Hematopoietic multipotent progenitor cell treated with erythropoietin and hydrocortisone succinate and interleukin-3 and kit ligand, for 4 days (in vitro differentiated cells): ENCODE measurements around the gene SLFN12L.
"Not testable (repeated sequence)": the region's sequence is repeated elsewhere in the genome, so short reads cannot be mapped to it uniquely, and the experiment has no call there.

Experiments used
- DNase-seq: peaks from one replicate; pipeline ENCODE4 v3.0.0-alpha.2; 2015

Gene SLFN12L

DNA sequence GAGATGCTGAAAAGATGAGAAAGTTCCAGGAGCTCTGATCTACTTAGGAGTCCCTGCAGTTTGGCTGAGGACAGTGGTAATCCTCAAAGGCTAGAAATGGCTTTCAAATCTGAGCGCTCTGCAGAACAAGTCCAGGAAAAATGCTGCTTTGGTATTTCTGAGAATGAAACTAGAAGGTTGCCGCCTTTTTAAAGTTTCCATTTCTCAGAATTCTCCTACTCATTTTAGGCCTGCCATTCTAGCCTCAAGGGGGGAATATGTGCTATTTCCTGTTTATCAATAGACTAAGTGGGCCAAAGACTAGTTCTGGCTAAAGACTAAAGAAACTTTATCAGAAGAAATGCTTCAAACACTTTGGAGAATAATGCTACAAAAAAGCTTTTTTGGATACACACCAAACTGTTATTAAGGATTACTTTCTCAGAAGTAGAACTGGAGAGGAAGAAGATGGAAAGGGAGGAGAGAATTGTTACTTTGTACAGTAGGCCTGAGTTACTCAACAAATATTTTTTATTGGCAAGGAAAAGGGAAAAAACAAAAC lies at the start of gene SLFN12L:
TSS of gene SLFN12L (minus strand) at position 78 of the 541 bp plus-strand sequence. CDS start 15,314 bp downstream, outside the sequence.
- peak; percentile 67 for DNase-seq

DNA sequence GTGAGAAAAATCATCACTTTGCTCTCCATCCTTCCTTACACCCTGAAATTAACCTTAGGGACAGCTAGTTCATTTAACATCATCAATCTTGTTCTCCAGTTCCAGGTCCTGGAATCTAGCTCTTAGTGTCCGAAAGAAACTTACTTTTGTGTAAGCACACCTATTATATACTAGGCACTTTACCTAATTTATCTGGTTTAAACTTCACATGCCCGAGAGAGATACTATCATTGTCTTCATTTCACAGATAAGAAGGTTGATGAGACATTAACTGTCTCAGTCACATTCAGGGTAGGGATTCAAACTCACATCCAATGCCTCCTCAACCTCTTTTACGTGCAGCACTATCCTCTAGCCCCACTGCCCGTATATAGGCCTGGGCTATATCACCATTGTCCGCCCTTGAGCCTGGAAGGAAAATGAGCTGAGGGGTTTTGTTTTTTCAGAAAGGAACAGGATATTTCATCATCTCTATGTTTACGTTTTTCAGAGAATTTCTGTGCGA lies 49.1 kb upstream of the SLFN12L start:
- DNase-seq: no peak

DNA sequence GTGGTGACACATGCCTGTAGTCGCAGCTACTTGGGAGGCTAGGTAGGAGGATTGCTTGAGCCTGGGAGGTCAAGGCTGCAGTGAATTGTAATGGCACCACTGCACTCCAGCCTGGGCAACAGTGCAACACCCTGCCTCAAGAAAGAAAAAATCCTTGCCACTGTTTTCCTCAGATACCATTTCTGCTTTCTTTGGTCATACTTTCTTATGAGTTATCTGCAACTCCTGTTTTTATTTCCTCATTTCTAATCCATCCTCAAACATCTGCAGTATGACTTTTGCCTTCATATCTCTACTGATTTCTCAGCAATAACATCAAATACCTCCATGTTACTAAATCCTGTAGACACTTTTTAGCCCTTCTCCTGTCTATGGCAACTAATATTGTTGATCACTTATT lies 46.6 kb upstream of the SLFN12L start:
- DNase-seq: peak; percentile 36

DNA sequence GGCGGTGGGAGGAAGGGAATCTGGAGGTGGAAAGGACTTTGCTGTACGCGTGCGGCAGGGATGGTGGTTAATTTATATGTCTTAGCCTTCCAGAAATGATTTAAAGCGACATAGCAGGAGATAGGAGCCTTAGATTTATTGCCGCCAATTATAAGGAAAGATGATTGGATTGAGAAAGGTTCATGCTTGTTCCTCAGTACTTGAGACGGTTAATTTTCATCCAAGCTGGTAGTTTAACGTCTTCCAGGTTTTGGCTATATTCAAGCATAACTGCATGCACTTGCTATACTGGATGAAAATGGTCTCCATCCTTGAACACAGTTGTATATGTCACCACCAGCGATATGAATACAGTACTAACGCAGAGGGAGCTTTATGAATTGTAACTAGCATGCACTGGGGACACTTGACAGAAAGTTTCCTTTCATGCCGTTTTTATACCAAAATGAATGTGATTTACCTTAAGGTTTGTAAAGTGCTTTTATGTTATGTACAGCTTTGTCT lies 41.5 kb upstream of the SLFN12L start:
- peak; percentile 36 for DNase-seq

DNA sequence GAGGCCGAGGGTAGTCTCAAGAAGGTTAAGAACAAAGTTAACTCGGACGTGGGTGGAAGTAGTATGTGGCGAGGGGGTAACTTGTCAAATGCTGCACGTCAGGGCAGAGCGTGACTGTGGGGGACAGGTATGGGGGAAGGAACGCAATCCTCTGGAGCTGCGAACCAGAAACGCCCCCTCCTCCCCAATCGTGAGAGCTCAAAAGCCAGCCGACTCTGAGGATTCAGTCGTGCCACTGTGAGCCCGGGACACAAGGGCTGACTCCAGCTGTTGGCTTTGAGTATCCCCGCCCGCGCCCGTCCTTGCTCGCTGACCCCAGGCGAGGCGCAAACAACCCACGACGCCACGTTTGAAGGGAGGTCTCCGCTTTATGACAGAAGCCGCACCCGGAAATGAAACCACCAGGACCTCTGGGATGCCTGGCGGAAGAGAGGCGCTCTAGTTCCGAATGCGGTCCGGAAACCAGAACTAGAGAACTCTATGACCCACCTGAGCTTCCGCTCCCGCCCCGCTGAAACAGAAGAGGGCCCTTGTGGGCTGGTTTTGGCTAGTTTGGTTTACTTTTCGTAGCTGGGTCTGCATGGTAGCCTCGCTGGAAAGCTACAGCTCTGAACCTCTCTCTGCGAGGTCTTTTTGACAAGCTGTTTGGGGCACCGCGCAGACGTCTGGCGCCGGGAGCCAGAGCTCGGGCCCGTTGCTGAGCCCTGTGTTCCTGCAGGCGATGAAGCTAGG lies 40.9 kb upstream of the SLFN12L start, which contains the start of gene PEX12:
TSS of gene PEX12 (minus strand) at position 375 of the 732 bp plus-strand sequence. CDS start 550 bp downstream, outside the sequence.
- DNase-seq: peak; percentile 98

DNA sequence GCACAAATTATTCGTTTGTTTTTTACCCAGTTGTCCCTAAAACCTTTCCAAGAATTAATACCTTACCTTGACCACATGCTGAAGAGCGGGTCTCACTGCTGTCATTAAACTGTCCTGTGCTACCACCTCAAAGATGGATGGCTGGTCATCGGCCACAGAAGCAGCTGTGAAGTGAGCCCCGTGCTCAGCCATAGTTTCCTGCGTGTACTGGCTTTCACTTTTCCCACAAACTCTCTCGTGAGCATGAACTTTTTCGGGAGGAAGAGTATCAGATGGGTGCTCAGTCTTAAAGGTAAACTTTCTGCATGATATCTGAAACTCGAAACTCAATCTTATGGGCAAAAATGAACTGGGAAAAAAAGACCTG lies 40.3 kb upstream of the SLFN12L start:
- DNase-seq: peak; percentile 27

DNA sequence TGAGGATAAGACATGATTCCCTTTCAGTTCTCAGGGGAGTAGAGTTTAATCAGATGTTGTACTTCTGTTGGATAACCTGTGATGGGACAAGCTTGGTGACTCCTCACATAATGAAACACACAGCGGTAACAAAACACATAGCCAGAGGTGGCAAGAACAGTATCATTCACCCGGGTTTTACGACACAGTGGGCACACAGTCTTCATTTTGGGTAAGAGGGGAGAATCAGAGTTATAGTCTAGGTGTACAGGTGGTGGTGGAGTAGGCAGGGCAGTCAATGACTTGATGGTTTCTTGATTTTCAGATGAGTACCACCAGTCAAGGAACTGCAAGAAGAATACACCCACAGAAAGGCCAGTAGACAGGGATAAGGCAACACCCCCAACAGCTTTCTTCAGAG lies 38.3 kb upstream of the SLFN12L start:
- no peak for DNase-seq

DNA sequence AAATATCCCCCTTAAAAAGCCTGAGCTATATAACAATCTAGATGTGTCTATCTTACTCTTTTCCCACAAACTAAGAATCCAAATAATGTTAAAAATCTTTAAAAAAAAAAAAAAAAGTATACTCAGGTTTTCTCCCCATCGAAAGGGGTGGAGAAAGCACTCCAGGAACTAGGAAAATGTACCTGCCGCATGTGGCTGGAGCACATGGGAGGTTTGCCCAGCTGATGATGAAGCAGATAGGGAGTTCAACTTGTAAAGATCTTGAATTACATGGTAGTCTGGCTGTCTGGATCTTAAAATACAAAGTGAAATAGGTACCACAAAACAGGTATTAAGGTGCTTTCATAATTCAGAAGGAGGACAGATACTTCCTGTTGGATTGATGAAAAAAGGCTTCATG lies 31.9 kb upstream of the SLFN12L start:
- no peak for DNase-seq

DNA sequence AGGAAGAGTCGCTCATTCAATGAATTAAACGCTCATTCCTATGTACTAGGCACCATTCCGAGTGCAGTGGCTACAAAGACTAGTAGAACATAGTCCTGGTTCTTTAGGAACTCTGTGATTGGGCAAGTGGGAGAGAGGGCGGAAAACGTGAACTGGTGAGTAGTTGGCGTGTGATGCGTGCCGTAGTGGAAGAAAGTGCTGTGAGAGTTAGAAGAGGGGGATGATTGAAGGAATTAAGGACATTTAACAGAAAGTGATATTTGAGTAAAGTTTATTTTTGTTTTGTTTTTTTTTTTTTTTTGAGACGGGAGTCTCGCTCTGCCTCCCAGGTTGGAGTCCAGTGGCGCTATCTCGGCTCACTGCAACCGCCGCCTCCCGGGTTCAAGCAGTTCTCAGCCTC lies 31.1 kb upstream of the SLFN12L start:
- DNase-seq: peak; percentile 70

DNA sequence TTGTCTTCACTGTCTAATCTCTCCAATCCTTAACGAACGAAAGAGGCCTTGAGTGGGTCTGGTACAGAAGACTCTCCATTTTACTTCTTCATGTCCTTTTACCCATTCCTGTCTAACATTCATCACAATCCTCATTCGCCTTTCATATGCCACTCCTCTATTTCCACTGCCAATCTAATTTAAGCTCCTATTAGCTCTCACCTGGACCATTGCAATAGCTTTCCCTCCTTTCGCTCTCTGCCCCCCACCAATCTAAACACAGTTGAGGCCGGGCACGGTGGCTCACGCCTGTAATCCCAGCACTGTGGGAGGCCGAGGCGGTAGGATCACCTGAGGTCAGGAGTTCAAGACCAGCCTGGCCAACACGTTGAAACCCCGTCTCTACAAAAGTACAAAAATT lies 29.5 kb upstream of the SLFN12L start:
- no peak for DNase-seq

DNA sequence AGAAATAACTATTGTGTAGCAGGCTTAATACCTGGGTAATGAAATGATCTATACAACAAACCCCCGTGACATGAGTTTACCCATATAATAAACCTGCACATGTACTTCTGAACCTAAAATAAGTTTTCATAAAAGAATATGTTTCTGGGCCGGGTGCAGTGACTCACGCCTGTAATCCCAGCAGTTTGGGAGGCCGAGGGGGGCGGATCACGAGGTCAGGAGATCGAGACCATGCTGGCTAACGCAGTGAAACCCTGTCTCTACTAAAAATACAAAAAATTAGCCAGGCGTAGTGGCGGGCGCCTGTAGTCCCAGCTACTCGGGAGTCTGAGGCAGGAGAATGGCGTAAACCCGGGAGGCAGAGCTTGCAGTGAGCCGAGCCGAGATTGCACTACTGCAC lies 25.7 kb upstream of the SLFN12L start:
- not testable (repeated sequence) for DNase-seq

DNA sequence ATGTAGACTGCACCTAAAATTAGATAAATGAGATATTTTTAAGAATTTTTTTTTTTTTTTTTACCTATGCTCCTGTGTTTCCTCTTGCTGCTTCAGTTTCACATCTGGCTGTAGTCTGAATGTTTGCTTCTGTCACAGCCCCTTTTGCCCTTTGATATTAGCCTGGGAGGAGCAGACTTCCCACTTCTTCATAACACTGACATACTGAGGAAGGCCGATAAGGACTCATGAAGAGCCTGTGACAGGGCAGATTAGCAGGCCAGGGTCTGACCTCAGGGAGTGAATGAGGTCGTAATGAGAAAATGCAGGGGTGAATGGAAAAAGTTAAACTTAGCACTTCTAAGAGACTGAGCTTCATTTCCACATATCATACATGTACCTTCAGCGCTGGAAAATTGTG lies 23.2 kb upstream of the SLFN12L start, which contains the start of gene SLFN14:
TSS of gene SLFN14 (minus strand) at position 117 of the 400 bp plus-strand sequence. CDS start 2,757 bp downstream, outside the sequence.
- DNase-seq: peak; percentile 99

DNA sequence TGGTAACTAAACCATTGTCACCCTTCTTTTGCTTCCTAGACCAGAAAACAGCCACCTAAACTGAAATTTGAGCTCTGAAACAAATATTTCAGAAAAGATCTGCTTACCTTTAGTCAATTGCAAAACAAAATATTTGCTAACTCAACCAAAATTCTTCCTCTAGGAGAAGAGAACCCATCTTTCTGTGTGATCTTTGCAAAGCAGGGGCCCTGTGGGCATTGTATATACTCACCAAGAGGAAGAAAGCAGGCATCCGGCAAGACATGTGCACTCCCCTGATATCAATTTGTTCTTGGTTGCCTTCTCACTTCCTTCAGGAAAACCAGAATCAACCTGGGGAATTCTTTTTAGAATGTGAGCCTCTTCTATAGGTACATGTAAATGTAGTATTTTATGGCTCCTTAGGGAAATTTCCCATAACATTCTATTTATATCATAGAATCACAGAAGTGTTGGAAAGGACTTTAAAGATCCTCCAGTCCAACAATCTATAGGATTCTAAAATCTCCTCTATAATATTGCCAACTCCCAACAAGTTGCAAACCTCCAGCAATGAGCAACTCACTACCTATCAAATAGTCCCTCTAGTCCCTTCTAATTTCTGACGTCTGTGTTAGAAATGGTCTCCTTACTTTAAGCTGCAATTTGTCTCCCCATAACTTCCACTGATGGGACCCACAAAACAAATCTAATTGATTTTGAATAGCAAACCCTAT lies 22.2 kb upstream of the SLFN12L start:
- DNase-seq: peak; percentile 79

DNA sequence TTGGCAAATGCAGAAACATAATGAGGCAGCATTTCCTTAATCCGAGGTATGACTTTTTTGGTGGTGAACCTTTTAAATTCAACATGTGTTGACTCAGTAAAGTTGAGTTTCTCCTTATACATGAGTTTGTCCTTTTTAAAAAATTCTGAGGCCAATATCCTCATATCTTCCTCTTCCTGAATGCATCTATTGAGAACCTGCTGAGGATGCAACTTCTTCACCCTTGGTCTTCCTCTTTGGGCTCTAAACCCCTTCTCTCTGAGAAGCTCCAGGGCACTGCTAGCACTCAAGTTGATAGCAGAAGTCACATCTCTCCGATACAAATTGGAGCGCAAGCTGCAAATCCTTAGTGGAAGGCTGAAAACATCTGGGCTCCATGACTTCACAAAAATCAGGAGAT lies 19.9 kb upstream of the SLFN12L start:
- DNase-seq: no peak

DNA sequence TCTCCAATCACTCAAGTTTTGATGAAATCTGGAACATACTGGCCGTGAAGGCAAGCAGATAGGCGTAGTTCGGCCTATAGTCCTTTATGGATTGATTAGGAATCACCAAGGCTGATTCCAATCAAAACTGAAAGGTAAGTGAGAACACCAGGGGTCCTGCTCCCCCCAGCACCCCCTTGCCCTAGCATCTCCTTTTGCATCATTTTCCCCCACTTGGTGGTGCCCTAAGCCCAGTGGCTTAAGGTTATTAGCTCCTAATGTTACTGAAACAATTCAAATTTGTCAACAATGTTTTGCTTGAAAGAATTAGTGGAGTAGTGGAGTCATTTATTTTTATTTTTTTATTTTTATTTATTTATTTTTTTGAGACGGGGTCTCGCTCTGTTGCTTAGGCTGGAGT lies 18.2 kb upstream of the SLFN12L start:
- DNase-seq: peak; percentile 71

DNA sequence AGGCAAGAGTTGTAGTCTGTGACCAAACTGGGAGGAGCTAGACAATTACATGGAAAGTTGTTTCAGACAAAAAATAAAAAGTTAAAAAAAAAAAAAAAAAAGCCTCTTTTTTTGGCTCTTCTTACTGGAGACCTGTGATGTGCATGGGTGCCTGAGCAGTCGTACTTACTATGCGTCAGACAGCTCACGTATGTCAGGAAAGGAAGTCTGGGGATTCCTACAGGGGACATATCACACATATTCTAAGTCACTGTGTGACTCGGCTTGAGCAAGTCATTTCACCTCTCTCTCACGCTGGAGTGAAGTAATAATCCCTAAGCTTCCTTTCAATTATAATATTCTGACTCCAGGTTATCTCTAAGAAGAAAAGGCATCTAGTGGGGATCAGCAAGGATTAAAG lies 17.2 kb upstream of the SLFN12L start:
- no peak for DNase-seq

DNA sequence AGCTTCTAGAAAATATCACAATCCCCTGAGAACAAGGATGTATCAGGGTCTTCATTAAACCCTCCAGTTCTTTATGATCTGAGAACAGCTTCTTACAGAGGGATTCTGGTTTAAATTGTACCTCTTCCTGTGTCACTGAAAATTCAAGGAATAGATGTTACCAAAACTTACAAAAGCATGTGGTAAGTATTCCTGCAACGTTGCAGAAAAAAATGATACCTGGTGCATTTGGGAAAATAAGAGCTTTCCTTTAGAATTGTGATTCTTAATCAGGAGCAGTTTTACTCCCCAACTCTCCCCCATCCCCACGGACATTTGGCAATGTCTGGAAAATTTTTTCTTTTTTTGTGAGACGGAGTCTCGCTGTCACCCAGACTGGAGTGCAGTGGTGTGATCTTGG lies 15.8 kb upstream of the SLFN12L start:
- DNase-seq: no peak

DNA sequence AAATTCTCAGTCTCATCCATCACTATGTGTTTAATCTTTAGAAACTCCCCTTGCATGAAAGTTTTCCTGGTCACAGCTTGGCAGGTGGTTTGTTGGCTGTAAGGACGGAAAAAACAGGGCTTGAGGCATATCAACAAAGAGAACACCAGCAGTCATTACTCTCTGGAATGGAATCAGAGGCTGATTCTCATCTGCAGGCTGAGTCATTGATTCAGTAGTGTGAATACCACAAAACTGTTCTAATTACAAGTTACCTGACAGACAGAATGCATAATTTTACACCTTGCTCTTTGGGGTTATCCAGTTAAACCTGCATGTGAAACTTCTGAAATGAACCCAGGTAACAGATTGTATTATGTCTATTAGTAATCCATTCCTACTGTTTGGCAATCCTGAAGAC lies 11.5 kb upstream of the SLFN12L start:
- no peak for DNase-seq

DNA sequence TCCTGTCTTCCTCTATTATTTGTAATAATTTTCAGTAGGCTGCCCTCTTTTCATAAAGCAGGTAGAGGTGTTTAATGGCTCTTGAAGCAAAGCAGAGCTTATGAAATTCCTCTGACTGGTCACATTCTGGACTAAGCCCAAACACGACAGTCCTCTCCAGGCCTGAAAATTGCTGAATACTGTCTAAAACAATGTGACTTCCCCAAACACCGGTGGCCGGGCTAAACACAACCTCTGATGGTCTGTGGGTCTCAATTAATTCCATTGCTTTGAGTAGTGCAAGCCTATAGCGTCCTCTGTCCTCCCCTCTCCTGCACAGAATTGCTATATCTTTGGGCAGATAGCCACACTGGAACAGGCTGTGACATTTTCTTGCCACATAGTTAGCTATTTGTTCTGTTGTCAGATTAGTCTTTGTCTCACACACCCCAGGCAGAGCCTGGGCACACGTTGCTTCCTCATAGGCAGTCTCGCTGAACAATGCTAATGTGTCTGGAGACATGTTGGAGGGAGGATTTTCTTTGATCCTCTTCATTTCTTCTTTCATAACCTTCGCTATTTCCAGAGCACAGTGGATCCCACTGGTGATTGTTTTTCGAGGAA lies 10.8 kb upstream of the SLFN12L start:
- DNase-seq: no peak

DNA sequence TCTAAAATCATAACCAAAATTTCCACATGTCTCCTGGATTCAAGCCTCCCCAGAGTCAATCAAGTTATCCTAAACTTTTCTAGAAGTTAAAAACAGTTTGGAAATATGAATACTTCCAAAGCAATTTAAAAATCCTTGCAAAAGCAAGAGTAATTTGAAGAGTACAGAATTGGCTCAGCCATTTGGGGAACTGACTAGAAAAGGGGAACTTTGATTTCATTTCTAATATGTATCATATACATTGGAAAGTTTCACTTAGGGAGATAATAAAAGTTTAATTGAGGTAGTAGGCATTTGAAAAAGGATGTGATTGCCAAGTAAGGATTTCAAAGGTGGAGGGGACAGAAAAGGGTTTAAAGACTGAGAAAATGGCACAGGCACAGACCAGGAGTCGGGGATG lies 9.0 kb upstream of the SLFN12L start:
- DNase-seq: no peak

DNA sequence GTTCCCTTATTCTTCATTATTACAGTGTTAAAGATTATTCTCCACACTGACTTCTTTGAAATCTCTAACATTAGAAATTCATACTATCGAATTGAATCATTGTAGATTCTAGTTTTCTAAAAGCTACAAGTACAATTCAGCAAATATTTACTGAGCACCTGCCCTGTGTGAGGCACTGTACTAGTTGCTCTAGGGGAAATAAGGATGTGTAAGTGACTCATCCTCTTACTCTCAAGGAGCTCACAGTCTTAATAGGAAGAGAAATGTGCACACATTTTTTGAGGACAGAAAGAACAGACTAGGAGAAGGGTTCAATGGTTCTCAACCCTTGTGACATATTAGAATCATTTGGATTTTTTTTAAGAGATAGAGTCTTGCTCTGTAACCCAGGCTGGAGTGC lies 7.7 kb upstream of the SLFN12L start:
- DNase-seq: no peak

DNA sequence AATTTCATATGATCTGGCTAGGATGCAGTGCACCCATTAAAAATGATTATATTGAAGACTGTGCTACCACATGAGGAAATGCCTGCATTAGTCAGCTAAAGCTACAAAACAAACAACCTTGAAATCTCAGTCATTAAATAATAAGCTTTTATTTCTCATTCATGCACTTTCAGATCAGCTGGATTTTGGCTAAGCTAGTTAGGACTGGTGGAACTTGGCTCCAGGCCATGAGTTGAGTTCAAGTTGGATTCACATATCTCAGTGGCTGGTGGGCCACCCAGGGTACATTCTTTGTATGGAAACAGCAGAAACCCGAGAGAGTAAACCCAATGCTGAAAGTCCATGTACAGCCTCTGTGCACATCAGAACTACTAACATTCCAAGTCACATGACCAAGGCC lies 6.4 kb upstream of the SLFN12L start:
- no peak for DNase-seq

DNA sequence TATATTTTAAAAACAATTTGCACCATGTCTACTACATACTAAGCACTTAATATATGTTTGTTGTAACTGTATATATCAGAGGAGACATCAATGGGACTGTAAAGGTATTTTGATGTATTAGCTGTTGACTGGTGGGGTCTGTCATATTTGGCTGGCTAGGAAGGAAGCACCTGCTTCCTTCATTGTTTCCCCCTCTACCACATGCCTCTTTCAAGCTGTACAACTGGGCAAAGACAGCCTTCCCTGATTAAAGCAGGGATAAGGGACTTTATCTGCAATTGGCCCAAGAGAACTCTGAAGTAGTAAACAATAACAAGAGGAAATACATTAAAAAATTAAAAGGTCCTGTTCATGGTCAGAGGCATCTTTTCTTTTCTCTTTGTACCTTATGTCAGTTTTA lies 5.5 kb upstream of the SLFN12L start:
- DNase-seq: peak; percentile 47
